Suprapubic skin (tissue), 4 donors: ENCODE data around the gene IQGAP3.

Experiments
- EP300 ChIP-seq: sonication (generic); formaldehyde crosslinking; IDR thresholded peaks from one replicate; pipeline ENCODE4 v1.6.1; 2017; ENCODE audit warnings: antibody characterized with exemption
- POLR2AphosphoS5 ChIP-seq, 3 donors: sonication (generic); formaldehyde crosslinking; IDR thresholded peaks; one replicate each; pipeline ENCODE4 v1.6.1; 2017; ENCODE audit warnings: antibody characterized with exemption in 3 of 3
- TF ChIP-seq, protein P1 (sequence below), 2 donors: fragments of 200-600 bp in 1 of 2; fragments of 450-650 bp in 1 of 2; sonication (generic) in 1 of 2; IDR thresholded peaks; one replicate each; pipeline ENCODE4 v1.5.1; 2016 to 2019; ENCODE audit warnings: antibody characterized with exemption in 2 of 2, mild to moderate bottlenecking in 1 of 2, moderate library complexity in 1 of 2

DNA sequence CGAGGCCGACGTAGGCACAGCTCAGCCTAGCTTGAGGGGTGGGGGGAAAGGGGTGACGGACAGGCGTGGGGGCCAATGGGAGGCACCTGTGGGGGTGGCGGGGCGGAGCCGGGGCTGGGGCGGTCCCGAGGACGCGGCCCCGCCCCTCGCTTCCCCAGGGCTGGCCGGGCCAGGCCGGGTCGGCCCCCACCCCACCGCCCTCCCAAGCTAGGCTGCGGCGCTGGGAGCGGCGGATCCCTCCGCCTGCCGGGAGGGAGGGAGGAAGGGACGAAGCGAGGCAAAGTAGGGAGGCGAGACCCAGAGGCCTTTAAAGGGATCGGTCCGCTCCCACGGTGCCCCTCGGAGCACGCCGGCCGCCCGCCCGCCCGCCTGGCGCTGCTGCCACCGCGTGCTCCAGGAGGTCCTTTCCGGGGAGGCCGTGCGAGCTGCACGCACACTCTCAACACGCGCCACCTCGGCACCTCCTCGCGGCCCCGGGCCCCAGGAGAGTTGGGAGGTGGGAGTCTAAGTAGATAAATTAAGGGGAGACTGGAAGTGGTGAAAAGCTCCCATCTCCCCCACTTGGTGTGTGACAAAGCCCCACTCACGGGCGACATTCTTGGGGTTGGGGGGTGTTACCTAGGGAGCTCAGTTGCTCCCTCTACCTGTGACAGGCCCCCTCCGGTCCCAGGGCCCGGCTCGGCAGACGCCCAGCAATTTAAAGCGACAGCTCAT is 71.4 kb downstream of the IQGAP3 start:
- TF ChIP-seq, protein P1, sequence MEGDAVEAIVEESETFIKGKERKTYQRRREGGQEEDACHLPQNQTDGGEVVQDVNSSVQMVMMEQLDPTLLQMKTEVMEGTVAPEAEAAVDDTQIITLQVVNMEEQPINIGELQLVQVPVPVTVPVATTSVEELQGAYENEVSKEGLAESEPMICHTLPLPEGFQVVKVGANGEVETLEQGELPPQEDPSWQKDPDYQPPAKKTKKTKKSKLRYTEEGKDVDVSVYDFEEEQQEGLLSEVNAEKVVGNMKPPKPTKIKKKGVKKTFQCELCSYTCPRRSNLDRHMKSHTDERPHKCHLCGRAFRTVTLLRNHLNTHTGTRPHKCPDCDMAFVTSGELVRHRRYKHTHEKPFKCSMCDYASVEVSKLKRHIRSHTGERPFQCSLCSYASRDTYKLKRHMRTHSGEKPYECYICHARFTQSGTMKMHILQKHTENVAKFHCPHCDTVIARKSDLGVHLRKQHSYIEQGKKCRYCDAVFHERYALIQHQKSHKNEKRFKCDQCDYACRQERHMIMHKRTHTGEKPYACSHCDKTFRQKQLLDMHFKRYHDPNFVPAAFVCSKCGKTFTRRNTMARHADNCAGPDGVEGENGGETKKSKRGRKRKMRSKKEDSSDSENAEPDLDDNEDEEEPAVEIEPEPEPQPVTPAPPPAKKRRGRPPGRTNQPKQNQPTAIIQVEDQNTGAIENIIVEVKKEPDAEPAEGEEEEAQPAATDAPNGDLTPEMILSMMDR (IDR thresholded peaks at IDR 0.05): peak in 1 of 2 donors; percentile 54
- TF ChIP-seq POLR2AphosphoS5 (IDR thresholded peaks at IDR 0.05) (peak; percentile 84 to 98 (median 94)), EP300 (no peak)
